GM12872 (cell line): ENCODE data around the gene OR2S2.

Experiments
- CTCF ChIP-seq: IDR thresholded peaks from 3 replicates; pipeline ENCODE4 v1.5.1; 2011; ENCODE audit warnings: low read depth, mild to moderate bottlenecking, low read length, moderate library complexity; ENCODE audit not compliant: insufficient read depth

Gene OR2S2

GRCh38 chr9:35958104-35958837, at the start of gene OR2S2:
Gene OR2S2, minus strand, starts transcription at chr9:35958154. Its CDS starts 56 bp downstream, at chr9:35958098.
- TF ChIP-seq CTCF = no peak

GRCh38 chr9:36007316-36007708, 49.4 kb upstream of the OR2S2 start:
- no peak for TF ChIP-seq CTCF

GRCh38 chr9:36006549-36007315, 48.8 kb upstream of the OR2S2 start:
- TF ChIP-seq CTCF = no peak

GRCh38 chr9:36005891-36006290, 47.9 kb upstream of the OR2S2 start:
- no peak for TF ChIP-seq CTCF

- no peak for TF ChIP-seq CTCF
Observed at GRCh38 chr9:35998333-35998732, 40.4 kb upstream of the OR2S2 start.

- no peak for TF ChIP-seq CTCF
Observed at GRCh38 chr9:35996358-35996970, 38.5 kb upstream of the OR2S2 start.

GRCh38 chr9:35994959-35995358, 37.0 kb upstream of the OR2S2 start:
- no peak for TF ChIP-seq CTCF
